NT2/D1 (cell line): ENCODE results near the gene OSBP2.

Experiments
- SUZ12 ChIP-seq: IDR thresholded peaks from 2 replicates; pipeline ENCODE4 v1.6.1; 2011; ENCODE audit not compliant: insufficient read length, insufficient read depth; ENCODE audit errors: extremely low read depth
- ZNF274 ChIP-seq: IDR thresholded peaks from 2 replicates; pipeline ENCODE4 v1.6.1; 2011; ENCODE audit warnings: mild to moderate bottlenecking, low read depth, low read length

DNA sequence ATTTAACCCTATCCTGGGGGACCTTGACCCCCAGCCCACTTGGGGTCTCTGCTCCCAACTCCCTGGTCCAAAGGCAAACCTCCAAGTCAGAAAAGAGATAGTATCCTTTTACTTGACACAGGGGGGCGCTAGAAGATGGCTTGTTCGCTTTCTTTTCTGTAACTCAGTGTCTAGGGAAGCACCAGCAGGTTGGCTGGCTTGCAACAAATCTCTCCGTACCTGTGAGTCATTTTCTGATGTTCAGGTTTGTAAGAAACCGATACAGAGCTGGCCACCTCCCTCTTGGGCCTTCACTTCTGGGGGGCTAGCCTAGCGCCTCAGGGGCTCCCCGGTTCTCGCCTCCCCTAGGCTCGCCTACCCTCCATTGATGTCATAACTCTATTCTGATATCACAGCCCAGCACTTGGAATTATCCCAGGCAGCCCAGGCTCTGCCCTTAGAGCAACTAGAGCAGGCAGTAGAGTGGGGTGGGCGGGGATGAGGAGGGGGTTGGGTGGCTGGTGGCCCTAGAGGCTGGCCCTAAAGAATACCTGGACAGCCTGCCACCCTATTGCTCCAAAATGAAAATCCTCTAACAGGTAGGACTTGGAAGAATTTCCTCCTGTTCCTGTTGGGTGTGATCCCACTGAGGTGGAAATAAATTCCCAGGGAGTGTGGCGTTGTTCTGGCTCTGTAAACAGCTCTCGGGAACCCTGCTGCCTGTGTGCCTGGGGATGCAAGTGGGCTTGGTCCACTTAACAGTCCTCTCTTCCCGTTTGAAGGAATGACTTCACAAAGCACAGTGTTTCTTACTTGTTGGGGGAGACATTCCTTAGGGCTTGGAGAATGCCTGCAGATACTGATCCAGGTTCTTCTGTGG is 69.4 kb downstream of the OSBP2 start:
- TF ChIP-seq ZNF274 = no peak
- TF ChIP-seq SUZ12 = no peak
